Liver (tissue), 9 donors: Measurements from ENCODE around the gene PLCB4. TPM values are rescaled to one million over a fixed set of nuclear protein-coding genes. Genes with fewer than 3 reads are reported as not detected.

Experiments used
- DNase-seq: peaks from one replicate; pipeline ENCODE4 v3.0.0-alpha.2; 2017; ENCODE audit warnings: low spot score
- H3K27ac ChIP-seq, 2 donors: one replicate each; pipeline ENCODE4 v1.7.0; 2013; ENCODE audit warnings: inconsistent platforms in 2 of 2, low read length in 2 of 2, control low read depth in 1 of 2, low read depth in 1 of 2, mild to moderate bottlenecking in 1 of 2
- H3K27me3 ChIP-seq, 4 donors: one replicate each; pipeline versions ENCODE4 v1.6.1 to v1.7.0; 2013; ENCODE audit warnings: low read length in 3 of 4, inconsistent platforms in 1 of 4, mild to moderate bottlenecking in 1 of 4, moderate library complexity in 1 of 4; ENCODE audit not compliant: control insufficient read depth in 4 of 4, insufficient read depth in 4 of 4
- H3K36me3 ChIP-seq, 4 donors: one replicate each; pipeline versions ENCODE4 v1.6.1 to v1.7.0; 2013; ENCODE audit warnings: low read length in 3 of 4, mild to moderate bottlenecking in 3 of 4, low read depth in 1 of 4, moderate library complexity in 1 of 4; ENCODE audit not compliant: control insufficient read depth in 4 of 4, insufficient read depth in 3 of 4
- H3K4me1 ChIP-seq, 4 donors: one replicate each; pipeline versions ENCODE4 v1.6.1 to v1.7.0; 2013; ENCODE audit warnings: low read length in 3 of 4, mild to moderate bottlenecking in 3 of 4, moderate library complexity in 1 of 4; ENCODE audit not compliant: control insufficient read depth in 4 of 4, insufficient read depth in 4 of 4
- H3K4me3 ChIP-seq, 3 donors: one replicate each; pipeline versions ENCODE4 v1.6.1 to v1.7.0; 2013; ENCODE audit warnings: low read length in 3 of 3, control low read depth in 1 of 3, low read depth in 1 of 3, mild to moderate bottlenecking in 1 of 3
- H3K9ac ChIP-seq, 2 donors: one replicate each; pipeline ENCODE4 v1.7.0; 2013; ENCODE audit warnings: low read length in 2 of 2, mild to moderate bottlenecking in 2 of 2, moderate library complexity in 2 of 2, control low read depth in 1 of 2, low read depth in 1 of 2
- H3K9me3 ChIP-seq, 4 donors: one replicate each; pipeline versions ENCODE4 v1.6.1 to v1.7.0; 2013; ENCODE audit warnings: low read length in 3 of 4; ENCODE audit not compliant: control insufficient read depth in 4 of 4
- ATF3 ChIP-seq: IDR thresholded peaks from 2 replicates; pipeline ENCODE4 v1.6.1; 2016; ENCODE audit warnings: antibody characterized with exemption
- EGR1 ChIP-seq, 2 donors: IDR thresholded peaks; 2 replicates each; pipeline ENCODE4 v1.6.1; 2016 to 2018; ENCODE audit warnings: antibody characterized with exemption in 2 of 2, low read depth in 2 of 2
- FOXA1 ChIP-seq: IDR thresholded peaks from 2 replicates; pipeline ENCODE4 v1.6.1; 2016; ENCODE audit warnings: antibody characterized with exemption
- FOXA2 ChIP-seq: IDR thresholded peaks from 2 replicates; pipeline ENCODE4 v1.6.1; 2016; ENCODE audit warnings: antibody characterized with exemption
- GABPA ChIP-seq, 2 donors: IDR thresholded peaks in 1 of 2; conservative IDR thresholded peaks in 1 of 2; 2 replicates each; pipeline ENCODE4 v1.6.1; 2016; ENCODE audit warnings: antibody characterized with exemption in 2 of 2, mild to moderate bottlenecking in 1 of 2, moderate library complexity in 1 of 2
- HNF4A ChIP-seq, 2 donors: conservative IDR thresholded peaks; 2 replicates each; pipeline ENCODE4 v1.6.1; 2016; ENCODE audit warnings: antibody characterized with exemption in 2 of 2, mild to moderate bottlenecking in 2 of 2
- HNF4G ChIP-seq: IDR thresholded peaks from 2 replicates; pipeline ENCODE4 v1.6.1; 2016; ENCODE audit warnings: antibody characterized with exemption
- JUND ChIP-seq, 2 donors: IDR thresholded peaks; 2 replicates each; pipeline ENCODE4 v1.6.1; 2016; ENCODE audit warnings: antibody characterized with exemption in 2 of 2
- MAX ChIP-seq: IDR thresholded peaks from 2 replicates; pipeline ENCODE4 v1.6.1; 2016; ENCODE audit warnings: antibody characterized with exemption
- NR2F2 ChIP-seq: IDR thresholded peaks from 2 replicates; pipeline ENCODE4 v1.6.1; 2016; ENCODE audit warnings: antibody characterized with exemption
- RAD21 ChIP-seq, 2 donors: IDR thresholded peaks; 2 replicates each; pipeline ENCODE4 v1.6.1; 2016; ENCODE audit warnings: antibody characterized with exemption in 2 of 2, mild to moderate bottlenecking in 2 of 2
- RXRA ChIP-seq, 2 donors: IDR thresholded peaks; 2 replicates each; pipeline ENCODE4 v1.6.1; 2017 to 2018; ENCODE audit warnings: antibody characterized with exemption in 2 of 2, mild to moderate bottlenecking in 1 of 2
- SP1 ChIP-seq: IDR thresholded peaks from 2 replicates; pipeline ENCODE4 v1.6.1; 2018; ENCODE audit warnings: antibody characterized with exemption, mild to moderate bottlenecking
- TAF1 ChIP-seq: conservative IDR thresholded peaks from 2 replicates; pipeline ENCODE4 v1.6.1; 2016; ENCODE audit warnings: antibody characterized with exemption, mild to moderate bottlenecking
- YY1 ChIP-seq: IDR thresholded peaks from 2 replicates; pipeline ENCODE4 v1.6.1; 2016; ENCODE audit warnings: antibody characterized with exemption, mild to moderate bottlenecking
- ZBTB33 ChIP-seq: IDR thresholded peaks from 2 replicates; pipeline ENCODE4 v1.6.1; 2016; ENCODE audit warnings: antibody characterized with exemption
- WGBS: extraction: QIAGEN DNeasy Blood & Tissue Kit; methylation state at CpG from one replicate; pipeline ENCODE4 v1.1.7; 2013; 5-methylcytosine and 5-hydroxymethylcytosine counted together
- polyA plus RNA-seq, 2 donors: library from polyadenylated mRNA; stranded (reverse) in 1 of 2; unstranded in 1 of 2; fragments of 200-250 nt in 1 of 2; fragments of >200 nt in 1 of 2; fragmentation: Nextera tagmentation in 1 of 2; extraction: Ambion mirVana in 1 of 2; gene quantifications; one replicate each; pipeline versions ENCODE4 v1.2.1 to v1.2.3, GENCODE V29; 2013 to 2015
- total RNA-seq, 2 donors: library from RNA; depleted of rRNA; stranded (reverse); fragments of >200 nt; gene quantifications; one replicate each; pipeline ENCODE4 v1.2.3, GENCODE V29; 2014
- TF ChIP-seq, protein P1 (sequence below): IDR thresholded peaks from 2 replicates; pipeline ENCODE4 v1.6.1; 2016; ENCODE audit warnings: antibody characterized with exemption, mild to moderate bottlenecking
- TF ChIP-seq, protein P2 (sequence below): fragments of 150-350 bp; IDR thresholded peaks from 2 replicates; pipeline ENCODE4 v1.5.1; 2017; ENCODE audit warnings: improper control_type of control experiment, low read depth, low read length; ENCODE audit not compliant: missing input control
- donor health status: healthy.
- donor health status: healthy.
- donor health status: healthy.
- donor health status: healthy.
- donor health status: healthy.

The PLCB4 gene
- total and polyA plus RNA-seq, 4 donors: 0.14 to 0.67 (median 0.30) TPM

DNA sequence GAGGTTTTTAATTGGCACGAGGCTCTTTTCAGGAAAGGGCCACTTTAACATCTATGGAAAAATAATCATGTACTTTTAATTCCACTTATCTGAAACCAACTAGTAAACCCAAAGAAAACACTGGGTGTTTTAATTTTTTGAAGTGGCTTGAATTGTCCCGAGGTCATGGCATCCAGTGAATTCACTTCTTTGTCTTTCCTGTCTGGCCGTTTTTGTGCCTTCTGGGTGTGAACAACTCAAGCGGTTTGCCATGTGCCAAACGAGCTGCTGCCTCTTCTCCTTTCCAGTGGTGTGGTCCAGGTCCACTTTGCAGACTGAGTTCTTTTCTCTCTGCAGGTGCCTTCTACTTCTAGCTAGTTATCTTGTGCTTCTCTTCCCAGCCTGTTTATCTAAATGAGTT lies 117.5 kb downstream of the PLCB4 start:
- Histone ChIP-seq H3K4me3 (no peak overlapping the region), H3K27me3 (no peaks in the 10 kb centered on the region), H3K9me3 (no peaks in the 10 kb centered on the region), H3K4me1 (no peaks in the 10 kb centered on the region), H3K9ac (no peak overlapping the region), H3K36me3 (no peaks in the 10 kb centered on the region), H3K27ac (no peak overlapping the region)
- 46% methylated on average over 5 of the region's 5 CpGs for WGBS
- TF ChIP-seq NR2F2 (no peak), RAD21 (IDR thresholded peaks at IDR 0.05) (no peak), EGR1 (IDR thresholded peaks at IDR 0.05; ENCODE audit: low read depth in 2 of 2) (no peak), GABPA (IDR thresholded peaks at IDR 0.05 in 1 of 2, conservative IDR thresholded peaks at IDR 0.05 in 1 of 2) (no peak), TAF1 (no peak)
- no peak for DNase-seq

- TF ChIP-seq ATF3 (no peak), NR2F2 (no peak), RXRA (IDR thresholded peaks at IDR 0.05) (no peak), GABPA (IDR thresholded peaks at IDR 0.05 in 1 of 2, conservative IDR thresholded peaks at IDR 0.05 in 1 of 2) (no peak), HNF4G (no peak), FOXA1 (no peak), ZBTB33 (no peak), SP1 (no peak), FOXA2 (no peak), TAF1 (no peak), EGR1 (IDR thresholded peaks at IDR 0.05; ENCODE audit: low read depth in 2 of 2) (no peak), HNF4A (conservative IDR thresholded peaks at IDR 0.05) (no peak), RAD21 (IDR thresholded peaks at IDR 0.05) (no peak), JUND (IDR thresholded peaks at IDR 0.05) (no peak), MAX (no peak), YY1 (no peak)
- TF ChIP-seq, protein P1, sequence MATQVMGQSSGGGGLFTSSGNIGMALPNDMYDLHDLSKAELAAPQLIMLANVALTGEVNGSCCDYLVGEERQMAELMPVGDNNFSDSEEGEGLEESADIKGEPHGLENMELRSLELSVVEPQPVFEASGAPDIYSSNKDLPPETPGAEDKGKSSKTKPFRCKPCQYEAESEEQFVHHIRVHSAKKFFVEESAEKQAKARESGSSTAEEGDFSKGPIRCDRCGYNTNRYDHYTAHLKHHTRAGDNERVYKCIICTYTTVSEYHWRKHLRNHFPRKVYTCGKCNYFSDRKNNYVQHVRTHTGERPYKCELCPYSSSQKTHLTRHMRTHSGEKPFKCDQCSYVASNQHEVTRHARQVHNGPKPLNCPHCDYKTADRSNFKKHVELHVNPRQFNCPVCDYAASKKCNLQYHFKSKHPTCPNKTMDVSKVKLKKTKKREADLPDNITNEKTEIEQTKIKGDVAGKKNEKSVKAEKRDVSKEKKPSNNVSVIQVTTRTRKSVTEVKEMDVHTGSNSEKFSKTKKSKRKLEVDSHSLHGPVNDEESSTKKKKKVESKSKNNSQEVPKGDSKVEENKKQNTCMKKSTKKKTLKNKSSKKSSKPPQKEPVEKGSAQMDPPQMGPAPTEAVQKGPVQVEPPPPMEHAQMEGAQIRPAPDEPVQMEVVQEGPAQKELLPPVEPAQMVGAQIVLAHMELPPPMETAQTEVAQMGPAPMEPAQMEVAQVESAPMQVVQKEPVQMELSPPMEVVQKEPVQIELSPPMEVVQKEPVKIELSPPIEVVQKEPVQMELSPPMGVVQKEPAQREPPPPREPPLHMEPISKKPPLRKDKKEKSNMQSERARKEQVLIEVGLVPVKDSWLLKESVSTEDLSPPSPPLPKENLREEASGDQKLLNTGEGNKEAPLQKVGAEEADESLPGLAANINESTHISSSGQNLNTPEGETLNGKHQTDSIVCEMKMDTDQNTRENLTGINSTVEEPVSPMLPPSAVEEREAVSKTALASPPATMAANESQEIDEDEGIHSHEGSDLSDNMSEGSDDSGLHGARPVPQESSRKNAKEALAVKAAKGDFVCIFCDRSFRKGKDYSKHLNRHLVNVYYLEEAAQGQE: no peak
- TF ChIP-seq, protein P2, sequence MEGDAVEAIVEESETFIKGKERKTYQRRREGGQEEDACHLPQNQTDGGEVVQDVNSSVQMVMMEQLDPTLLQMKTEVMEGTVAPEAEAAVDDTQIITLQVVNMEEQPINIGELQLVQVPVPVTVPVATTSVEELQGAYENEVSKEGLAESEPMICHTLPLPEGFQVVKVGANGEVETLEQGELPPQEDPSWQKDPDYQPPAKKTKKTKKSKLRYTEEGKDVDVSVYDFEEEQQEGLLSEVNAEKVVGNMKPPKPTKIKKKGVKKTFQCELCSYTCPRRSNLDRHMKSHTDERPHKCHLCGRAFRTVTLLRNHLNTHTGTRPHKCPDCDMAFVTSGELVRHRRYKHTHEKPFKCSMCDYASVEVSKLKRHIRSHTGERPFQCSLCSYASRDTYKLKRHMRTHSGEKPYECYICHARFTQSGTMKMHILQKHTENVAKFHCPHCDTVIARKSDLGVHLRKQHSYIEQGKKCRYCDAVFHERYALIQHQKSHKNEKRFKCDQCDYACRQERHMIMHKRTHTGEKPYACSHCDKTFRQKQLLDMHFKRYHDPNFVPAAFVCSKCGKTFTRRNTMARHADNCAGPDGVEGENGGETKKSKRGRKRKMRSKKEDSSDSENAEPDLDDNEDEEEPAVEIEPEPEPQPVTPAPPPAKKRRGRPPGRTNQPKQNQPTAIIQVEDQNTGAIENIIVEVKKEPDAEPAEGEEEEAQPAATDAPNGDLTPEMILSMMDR: no peak
- no peaks in the 10 kb centered on the region for H3K36me3 ChIP-seq
- WGBS: 77% methylated on average over 6 of the region's 6 CpGs
- no peaks in the 10 kb centered on the region for H3K27me3 ChIP-seq
- no peak overlapping the region for H3K9ac ChIP-seq
- no peak overlapping the region for H3K27ac ChIP-seq
- no peaks in the 10 kb centered on the region for H3K4me1 ChIP-seq
- no peak for DNase-seq
- H3K4me3 ChIP-seq: no peak overlapping the region
- H3K9me3 ChIP-seq: no peaks in the 10 kb centered on the region
Observed at GRCh38 chr20:9195031-9195430, 126.1 kb downstream of the PLCB4 start.
